ENCODE results near the gene PDXP. TPM values are rescaled to one million over a fixed set of nuclear protein-coding genes. Genes with fewer than 3 reads are reported as not detected.

Gene PDXP
- total RNA-seq, 1 experiment from 2014 or later = 42.7 TPM

- H3K9me2 ChIP-seq (ENCODE audit: insufficient read depth) = no peaks in the 10 kb centered on the region
- no peaks in the 10 kb centered on the region for H3K79me2 ChIP-seq (ENCODE audit: insufficient read depth, low read length)
- no peaks in the 10 kb centered on the region for H3K27me3 ChIP-seq (ENCODE audit: insufficient read depth, low read length)
- intact Hi-C loops (cut with micrococcal nuclease) = no loop called here
- no peak overlapping the region for H3K4me3 ChIP-seq (replicated peaks in 1 of 2; ENCODE audit: low read depth in 1 of 2, low read length in 2 of 2)
- ChIA-PET RAD21 (ENCODE audit: low non-redundant PET in 1 of 2, low total read pairs in 2 of 2, uncharacterized antibody in 2 of 2, unreplicated experiment in 2 of 2) (no interaction called here), CTCF (no interaction called here), POLR2A (no interaction called here)
- H4K20me1 ChIP-seq (ENCODE audit: insufficient read depth) = no peaks in the 10 kb centered on the region
- H3K27ac ChIP-seq (ENCODE audit: low read depth, low read length) = no peak overlapping the region
- ATAC-seq = no peak
- H3K36me3 ChIP-seq (ENCODE audit: control insufficient read depth in 1 of 2, insufficient read depth in 2 of 2, low read length in 2 of 2) = no peaks in the 10 kb centered on the region
- H2AFZ ChIP-seq (ENCODE audit: low read depth, low read length, poor library complexity, severe bottlenecking) = no peak overlapping the region
- no peak for TF ChIP-seq POLR2A (IDR thresholded peaks at IDR 0.05; ENCODE audit: borderline replicate concordance, extremely low read depth, insufficient read depth, insufficient read length)
- TF ChIP-seq SRF (IDR thresholded peaks at IDR 0.05; ENCODE audit: low read depth) = no peak
- TF ChIP-seq EZH2 (IDR thresholded peaks at IDR 0.05) = no peak
- no peak for TF ChIP-seq SIN3A (IDR thresholded peaks at IDR 0.05; ENCODE audit: low read depth)
- TF ChIP-seq ZFX (IDR thresholded peaks at IDR 0.05) = no peak
- no peak for TF ChIP-seq ATF3 (IDR thresholded peaks at IDR 0.05)
- no peak for TF ChIP-seq REST (IDR thresholded peaks at IDR 0.05; ENCODE audit: low read depth)
- H3K4me2 ChIP-seq (ENCODE audit: low read length) = no peak overlapping the region
- no peak overlapping the region for H3K9ac ChIP-seq (ENCODE audit: low read length)
- no peaks in the 10 kb centered on the region for H3K9me3 ChIP-seq (ENCODE audit: control insufficient read depth in 1 of 2, insufficient read depth in 1 of 2, low read depth in 1 of 2, low read length in 2 of 2)
- BruUV-seq (replicated peaks) = no TSS peak
- DNase-seq (ENCODE audit: low read depth, low spot score) = no peak
- H3K4me1 ChIP-seq (ENCODE audit: control insufficient read depth in 1 of 2, insufficient read depth in 2 of 2, low read length in 2 of 2) = no peaks in the 10 kb centered on the region; a peak in 1 of 4 replicates
Observed at GRCh38 chr22:37703906-37704305, 45.4 kb downstream of the PDXP start.

GRCh38 chr22:37704645-37705044 is 46.1 kb downstream of the PDXP start:
- ChIA-PET CTCF (no interaction called here), POLR2A (no interaction called here)
- intact Hi-C loops (cut with micrococcal nuclease) = no loop called here
- TF ChIP-seq SIN3A (IDR thresholded peaks at IDR 0.05; ENCODE audit: low read depth) = no peak
- no peak for TF ChIP-seq SP1 (IDR thresholded peaks at IDR 0.05; ENCODE audit: low read depth)
- TF ChIP-seq ATF3 (IDR thresholded peaks at IDR 0.05) = no peak
- no peak for TF ChIP-seq ELF1 (IDR thresholded peaks at IDR 0.05; ENCODE audit: borderline replicate concordance, low read depth)
- TF ChIP-seq CEBPB (IDR thresholded peaks at IDR 0.05; ENCODE audit: low read depth) = no peak
- no peak for TF ChIP-seq MAX (IDR thresholded peaks at IDR 0.05)
- no peak for TF ChIP-seq CBX3 (IDR thresholded peaks at IDR 0.05; ENCODE audit: low read depth)
- no peak for TF ChIP-seq POLR2AphosphoS5 (IDR thresholded peaks at IDR 0.05; ENCODE audit: low read depth, low read length)
- no peak for TF ChIP-seq RAD21 (IDR thresholded peaks at IDR 0.05; ENCODE audit: low read depth)
- TF ChIP-seq TCF7L2 (IDR thresholded peaks at IDR 0.05; ENCODE audit: borderline replicate concordance, extremely low read depth, insufficient read depth, insufficient read length) = no peak
- no peak for TF ChIP-seq EZH2phosphoT487 (IDR thresholded peaks at IDR 0.05; ENCODE audit: borderline replicate concordance)
- no peak for TF ChIP-seq YY1 (IDR thresholded peaks at IDR 0.05; ENCODE audit: extremely low read depth, insufficient replicate concordance, low read depth, low read length)
- no peak for TF ChIP-seq EZH2 (IDR thresholded peaks at IDR 0.05)
- no peak for TF ChIP-seq JUND (IDR thresholded peaks at IDR 0.05)
- no peak for TF ChIP-seq FOSL1 (IDR thresholded peaks at IDR 0.05; ENCODE audit: low read depth)
- TF ChIP-seq POLR2A (IDR thresholded peaks at IDR 0.05; ENCODE audit: borderline replicate concordance, extremely low read depth, insufficient read depth, insufficient read length) = no peak
- TF ChIP-seq ZNF274 (IDR thresholded peaks at IDR 0.05; ENCODE audit: low read depth, low read length) = no peak
- TF ChIP-seq EGR1 (IDR thresholded peaks at IDR 0.05; ENCODE audit: low read depth) = no peak

More at GRCh38 chr22:37704645-37705044, 46.1 kb downstream of the PDXP start:
- H3K9me2 ChIP-seq (ENCODE audit: insufficient read depth) = no peaks in the 10 kb centered on the region
- DNase-seq (ENCODE audit: low read depth, low spot score) (no peak), ATAC-seq (no peak)
- H3K27ac ChIP-seq (ENCODE audit: low read depth, low read length) = no peak overlapping the region
- H3K79me2 ChIP-seq (ENCODE audit: insufficient read depth, low read length) = no peaks in the 10 kb centered on the region
- H3K9ac ChIP-seq (ENCODE audit: low read length) = no peak overlapping the region
- H2AFZ ChIP-seq (ENCODE audit: low read depth, low read length, poor library complexity, severe bottlenecking) = no peak overlapping the region
- RAD21 ChIA-PET (ENCODE audit: low non-redundant PET in 1 of 2, low total read pairs in 2 of 2, uncharacterized antibody in 2 of 2, unreplicated experiment in 2 of 2) = no interaction called here
- H3K9me3 ChIP-seq (ENCODE audit: control insufficient read depth in 1 of 2, insufficient read depth in 1 of 2, low read depth in 1 of 2, low read length in 2 of 2) = no peaks in the 10 kb centered on the region
- H3K27me3 ChIP-seq (ENCODE audit: insufficient read depth, low read length) = no peaks in the 10 kb centered on the region
- no peaks in the 10 kb centered on the region; a peak in 1 of 4 replicates for H3K4me1 ChIP-seq (ENCODE audit: control insufficient read depth in 1 of 2, insufficient read depth in 2 of 2, low read length in 2 of 2)
- no TSS peak for BruUV-seq (replicated peaks)
- H3K4me3 ChIP-seq (replicated peaks in 1 of 2; ENCODE audit: low read depth in 1 of 2, low read length in 2 of 2) = no peak overlapping the region
- H3K4me2 ChIP-seq (ENCODE audit: low read length) = no peak overlapping the region
- no peaks in the 10 kb centered on the region for H3K36me3 ChIP-seq (ENCODE audit: control insufficient read depth in 1 of 2, insufficient read depth in 2 of 2, low read length in 2 of 2)
- H4K20me1 ChIP-seq (ENCODE audit: insufficient read depth) = no peaks in the 10 kb centered on the region

Data from HCT116 (cell line).